Keratinocyte (primary cell): ENCODE data around the gene SEC61A2.

ENCODE experiments used
- CTCF ChIP-seq, 3 experiments: IDR thresholded peaks in 1 of 3; conservative IDR thresholded peaks in 1 of 3; optimal IDR thresholded peaks in 1 of 3; 2 replicates in 2 of 3; 3 replicates in 1 of 3; pipeline versions ENCODE3 to v1.5.1; 2011; ENCODE audit warnings: low read length in 3 of 3, mild to moderate bottlenecking in 3 of 3, moderate library complexity in 2 of 3, control low read depth in 1 of 3, inconsistent platforms in 1 of 3; ENCODE audit not compliant: insufficient read depth in 2 of 3; ENCODE audit errors: extremely low read depth in 1 of 3
- EZH2 ChIP-seq: IDR thresholded peaks from one replicate; pipeline ENCODE4 v1.6.1; 2012; ENCODE audit warnings: inconsistent platforms, mild to moderate bottlenecking, low read length, moderate library complexity

- TF ChIP-seq CTCF (optimal IDR thresholded peaks at IDR 0.05 in 1 of 3, IDR thresholded peaks at IDR 0.05 in 1 of 3, conservative IDR thresholded peaks at IDR 0.05 in 1 of 3; ENCODE audit: extremely low read depth in 1 of 3, insufficient read depth in 2 of 3, low read length in 3 of 3) (no peak), EZH2 (no peak)
Observed at GRCh38 chr10:12156367-12157123, 27.1 kb downstream of the SEC61A2 start.
